Measurements from ENCODE around the gene SLC12A8.

GRCh38 chr3:125121246-125122010 lies 91.1 kb downstream of the SLC12A8 start:
- TF ChIP-seq CTCF (IDR thresholded peaks at IDR 0.05) (no peak), POLR2A (IDR thresholded peaks at IDR 0.05) (no peak), POLR2AphosphoS5 (IDR thresholded peaks at IDR 0.05) (no peak)
